ENCODE results near the gene GAS1. TPM values are rescaled to one million over a fixed set of nuclear protein-coding genes. Genes with fewer than 3 reads are reported as not detected.

The GAS1 gene
- total and polyA plus RNA-seq, 2 of the 4 experiments (the other 2 are of a cell fraction) = 1.8 to 2.2 TPM

GRCh38 chr9:86902991-86903733 is 44.1 kb downstream of the GAS1 start:
- H2BK15ac ChIP-seq (ENCODE audit: low read depth, low read length) = no peak overlapping the region
- dilution Hi-C loops (cut with HindIII; ENCODE audit: low sequenced_read_pairs, unreplicated experiment) = no loop called here
- H3K18ac ChIP-seq (ENCODE audit: low read depth, low read length) = peak overlapping the region; percentile 37; the same call in 1 of the 2 replicates
- no peak overlapping the region for H3K23ac ChIP-seq (ENCODE audit: low read depth, low read length)
- no peak overlapping the region for H3K4me3 ChIP-seq (ENCODE audit: insufficient read depth, low read depth, low read length)
- H2BK5ac ChIP-seq (ENCODE audit: low read depth, low read length, poor library complexity, severe bottlenecking) = no peak overlapping the region
- in situ Hi-C loops (cut with MboI; ENCODE audit: low sequenced_read_pairs) = no loop called here
- H3K9ac ChIP-seq (ENCODE audit: low read depth, low read length) = no peak overlapping the region; the same call in 1 of the 2 replicates
- 17 to 100% methylated on average over 1 to 2 of the region's 19 CpGs for WGBS, 2 experiments (ENCODE audit: extremely low coverage in 2 of 2, insufficient read length in 1 of 2)
- no peaks in the 10 kb centered on the region for H3K9me3 ChIP-seq (ENCODE audit: control insufficient read depth, insufficient read depth, low read length)
- H3K4ac ChIP-seq (ENCODE audit: low read depth, low read length) = no peak overlapping the region
- H3K14ac ChIP-seq (replicated peaks; ENCODE audit: low read depth, low read length) = no peak overlapping the region
- intact Hi-C loops (cut with micrococcal nuclease) = no loop called here
- ATAC-seq (ENCODE audit: low read depth) = peak; percentile 19
- no peak overlapping the region for H2BK20ac ChIP-seq (ENCODE audit: low read depth, low read length)
- H4K5ac ChIP-seq (ENCODE audit: low read depth, low read length) = no peak overlapping the region; the same call in 1 of the 2 replicates
- H3K56ac ChIP-seq (ENCODE audit: extremely low read depth, insufficient read depth, low read length) = no peak overlapping the region
- ChIA-PET POLR2A (ENCODE audit: unreplicated experiment) (no interaction called here), CTCF (interaction anchor here (0.6 kb wide), 1 partner anchor 31 kb away, joined by 5 read pairs; no protein-coding TSS in a partner anchor)
- BruUV-seq (replicated peaks) = no TSS peak
- no peak overlapping the region for H2AK9ac ChIP-seq (replicated peaks; ENCODE audit: low read depth, low read length, poor library complexity)
- H3K4me1 ChIP-seq (ENCODE audit: control insufficient read depth, insufficient read depth, low read length) = peaks cover 7% of the 10 kb centered on the region; the same call in 1 of the 2 replicates
- no peaks in the 10 kb centered on the region for H4K20me1 ChIP-seq (ENCODE audit: insufficient read depth, low read length)
- H4K91ac ChIP-seq (ENCODE audit: insufficient read depth, low read depth, low read length) = no peak overlapping the region; the same call in 1 of the 2 replicates
- peak overlapping the region; percentile 44 for H2AFZ ChIP-seq (replicated peaks; ENCODE audit: low read length, poor library complexity)
- no peaks in the 10 kb centered on the region for H3K9me1 ChIP-seq (ENCODE audit: insufficient read depth, low read length)
- H3K27me3 ChIP-seq (ENCODE audit: control insufficient read depth, insufficient read depth, low read length) = peaks cover 14% of the 10 kb centered on the region
- TF ChIP-seq NFE2L2 (IDR thresholded peaks at IDR 0.05; ENCODE audit: low read depth, low read length) (no peak), MXI1 (IDR thresholded peaks at IDR 0.05; ENCODE audit: borderline replicate concordance, low read depth, low read length) (no peak)
- no peak overlapping the region for H4K8ac ChIP-seq (ENCODE audit: low read depth in 2 of 2, low read length in 2 of 2)
- H2AK5ac ChIP-seq (ENCODE audit: low read depth, low read length) = no peak overlapping the region
- no peak for DNase-seq
- no peaks in the 10 kb centered on the region for H3K36me3 ChIP-seq (ENCODE audit: control insufficient read depth, insufficient read depth, low read length)
- H3K79me1 ChIP-seq (ENCODE audit: low read depth in 1 of 2, low read length in 2 of 2) = no peaks in the 10 kb centered on the region
- H2BK120ac ChIP-seq (ENCODE audit: low read depth, low read length) = no peak overlapping the region
- no peak overlapping the region for H3K27ac ChIP-seq (ENCODE audit: insufficient read depth, low read length)
- H3K4me2 ChIP-seq (ENCODE audit: low read depth, low read length) = no peak overlapping the region; the same call in 1 of the 2 replicates

All from IMR-90 (cell line).